Measurements from ENCODE around the gene GPR156. TPM values are rescaled to one million over a fixed set of nuclear protein-coding genes. Genes with fewer than 3 reads are reported as not detected.

Gene GPR156
- total and polyA plus RNA-seq, 9 of the 15 experiments (the other 6 are each of a cell fraction or from before 2014, with no cell fraction given): 0.07 to 0.14 (median 0.12) TPM; not detected in 5

DNA sequence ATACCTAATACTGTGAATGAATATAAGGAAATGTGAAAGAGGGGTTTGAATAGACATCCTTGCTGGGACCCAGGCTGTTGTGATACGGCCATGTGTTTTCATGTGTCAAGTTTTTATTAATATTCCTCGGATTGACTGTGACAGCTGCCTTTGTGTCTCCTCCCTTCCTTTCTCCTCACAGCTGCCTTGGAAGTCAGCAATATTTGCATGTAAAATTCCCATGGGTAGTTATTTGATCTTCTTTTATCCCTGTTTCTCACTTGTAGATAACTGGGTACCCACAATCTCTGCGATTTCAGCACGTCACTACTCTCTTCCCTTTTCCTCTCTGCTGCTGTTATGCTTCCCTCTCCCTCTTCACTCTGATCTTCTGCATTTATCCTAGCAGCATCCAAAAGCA lies 9.4 kb downstream of the GPR156 start:
- Histone ChIP-seq H3K4me2 (ENCODE audit: insufficient read depth, low read length) (no peak overlapping the region), H3K4me3 (no peak overlapping the region), H3K36me3 (ENCODE audit: control insufficient read depth, insufficient read depth, low read length) (no peaks in the 10 kb centered on the region), H3K27ac (ENCODE audit: extremely low read depth, low read depth, low read length) (no peak overlapping the region), H3K9me3 (replicated peaks; ENCODE audit: control insufficient read depth, insufficient read depth, low read depth, low read length) (no peaks in the 10 kb centered on the region), H3K4me1 (replicated peaks in 1 of 2; ENCODE audit: control insufficient read depth in 2 of 2, insufficient read depth in 2 of 2, low read length in 2 of 2) (no peaks in the 10 kb centered on the region), H2AFZ (ENCODE audit: low read depth, low read length) (no peak overlapping the region), H3K9ac (ENCODE audit: insufficient read depth in 1 of 2, low read depth in 2 of 2, low read length in 2 of 2) (no peak overlapping the region), H3K79me2 (ENCODE audit: control insufficient read depth, insufficient read depth, low read length) (no peaks in the 10 kb centered on the region), H3K9me1 (ENCODE audit: control insufficient read depth, insufficient read depth, low read length) (no peaks in the 10 kb centered on the region), H3K27me3 (ENCODE audit: control insufficient read depth in 2 of 2, insufficient read depth in 2 of 2, low read length in 2 of 2) (no peaks in the 10 kb centered on the region), H4K20me1 (replicated peaks; ENCODE audit: control insufficient read depth, insufficient read depth, low read length) (no peaks in the 10 kb centered on the region)
- WGBS (ENCODE audit: insufficient coverage, low coverage, missing lambda C conversion rate): 0% methylated on average over 1 of the region's 4 CpGs
- in situ Hi-C loops (cut with MboI): no loop called here
- ChIA-PET CTCF (ENCODE audit: low intra/inter-chr PET ratio) (no interaction called here), POLR2A (no interaction called here)
- TF ChIP-seq SAFB2 (IDR thresholded peaks at IDR 0.05; ENCODE audit: borderline replicate concordance, low read depth, low read length, severe bottlenecking) (no peak), ZBTB17 (CRISPR knock-in tag; IDR thresholded peaks at IDR 0.05) (no peak), ZNF24 (IDR thresholded peaks at IDR 0.05) (no peak), NFIC (IDR thresholded peaks at IDR 0.05) (no peak), FUS (optimal IDR thresholded peaks at IDR 0.05; ENCODE audit: low read depth, low read length) (no peak), ZNF75A (CRISPR knock-in tag; IDR thresholded peaks at IDR 0.05) (no peak), ZBTB34 (CRISPR knock-in tag; IDR thresholded peaks at IDR 0.05) (no peak), TAF15 (IDR thresholded peaks at IDR 0.05; ENCODE audit: low read depth, low read length) (no peak), SNRNP70 (optimal IDR thresholded peaks at IDR 0.05; ENCODE audit: low read depth, low read length) (no peak), NFE2 (IDR thresholded peaks at IDR 0.05; ENCODE audit: low read depth) (no peak), GATA2 (CRISPR knock-in tag; IDR thresholded peaks at IDR 0.05) (no peak), ATF6 (CRISPR knock-in tag; IDR thresholded peaks at IDR 0.05) (no peak), ZEB2 (IDR thresholded peaks at IDR 0.05) (no peak), RBM14 (IDR thresholded peaks at IDR 0.05; ENCODE audit: borderline replicate concordance, insufficient read depth, low read depth, low read length) (no peak), TCFL5 (CRISPR knock-in tag; conservative IDR thresholded peaks at IDR 0.05) (no peak)
- TF ChIP-seq, protein P1, sequence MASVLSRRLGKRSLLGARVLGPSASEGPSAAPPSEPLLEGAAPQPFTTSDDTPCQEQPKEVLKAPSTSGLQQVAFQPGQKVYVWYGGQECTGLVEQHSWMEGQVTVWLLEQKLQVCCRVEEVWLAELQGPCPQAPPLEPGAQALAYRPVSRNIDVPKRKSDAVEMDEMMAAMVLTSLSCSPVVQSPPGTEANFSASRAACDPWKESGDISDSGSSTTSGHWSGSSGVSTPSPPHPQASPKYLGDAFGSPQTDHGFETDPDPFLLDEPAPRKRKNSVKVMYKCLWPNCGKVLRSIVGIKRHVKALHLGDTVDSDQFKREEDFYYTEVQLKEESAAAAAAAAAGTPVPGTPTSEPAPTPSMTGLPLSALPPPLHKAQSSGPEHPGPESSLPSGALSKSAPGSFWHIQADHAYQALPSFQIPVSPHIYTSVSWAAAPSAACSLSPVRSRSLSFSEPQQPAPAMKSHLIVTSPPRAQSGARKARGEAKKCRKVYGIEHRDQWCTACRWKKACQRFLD (CRISPR knock-in tag; IDR thresholded peaks at IDR 0.05): no peak
- FAIRE-seq (no peak), ATAC-seq (no peak), DNase-seq (ENCODE audit: extremely low read depth in 1 of 4, low spot score in 3 of 4) (no peak)
- intact Hi-C loops (cut with micrococcal nuclease): no loop called here
- no TSS peak for BruUV-seq (replicated peaks)

Measured in K562 (cell line).